Transverse colon (tissue), 4 donors: Measurements from ENCODE around the gene LRRC8D. TPM values are rescaled to one million over a fixed set of nuclear protein-coding genes. Genes with fewer than 3 reads are reported as not detected.
A peak's percentile ranks its signal among the peaks of the same experiment; 100 is the strongest.

Experiments
- DNase-seq: peaks from one replicate; pipeline ENCODE4 v3.0.0-alpha.2; 2019
- H3K27ac ChIP-seq, 4 donors: fragments of 200-600 bp; sonication (generic); 2 replicates each; pipeline ENCODE4 v1.5.1; 2016 to 2018; ENCODE audit warnings: inconsistent platforms in 4 of 4
- H3K27me3 ChIP-seq: fragments of 200-600 bp; sonication (generic); 2 replicates; pipeline ENCODE4 v1.5.1; 2017; ENCODE audit warnings: inconsistent platforms
- H3K36me3 ChIP-seq, 4 donors: fragments of 200-600 bp; sonication (generic); 2 replicates each; pipeline ENCODE4 v1.5.1; 2017 to 2019; ENCODE audit warnings: inconsistent platforms in 4 of 4
- H3K4me1 ChIP-seq, 4 donors: fragments of 200-600 bp; sonication (generic); 2 replicates each; pipeline ENCODE4 v1.5.1; 2017 to 2020; ENCODE audit warnings: inconsistent platforms in 4 of 4
- H3K4me3 ChIP-seq, 4 donors: fragments of 200-600 bp; sonication (generic); 1 replicate in 1 of 4; 2 replicates in 3 of 4; pipeline versions ENCODE4 v1.5.1 to v1.6.1; 2017 to 2019; ENCODE audit warnings: inconsistent platforms in 4 of 4
- H3K9me3 ChIP-seq, 2 donors: fragments of 200-600 bp; sonication (generic); 2 replicates each; pipeline ENCODE4 v1.5.1; 2017 to 2019; ENCODE audit warnings: inconsistent platforms in 2 of 2
- EP300 ChIP-seq: sonication (generic); formaldehyde crosslinking; IDR thresholded peaks from one replicate; pipeline ENCODE4 v1.6.1; 2017; ENCODE audit warnings: antibody characterized with exemption, low read depth
- POLR2A ChIP-seq: fragments of 450-650 bp; IDR thresholded peaks from one replicate; pipeline ENCODE4 v1.6.1; 2016; ENCODE audit warnings: antibody characterized with exemption, mild to moderate bottlenecking, moderate library complexity
- POLR2AphosphoS5 ChIP-seq, 3 donors: sonication (generic); formaldehyde crosslinking; IDR thresholded peaks; one replicate each; pipeline ENCODE4 v1.6.1; 2016; ENCODE audit warnings: antibody characterized with exemption in 3 of 3
- WGBS, 2 donors: methylation state at CpG; one replicate each; pipeline ENCODE4 v1.1.5; 2018; ENCODE audit warnings: low coverage in 1 of 2; 5-methylcytosine and 5-hydroxymethylcytosine counted together
- in situ Hi-C, 4 donors: fragments of 200-750 bp; cut with MboI; loops; one replicate each; pipeline versions ENCODE4 v1.15.0 to v1.15.1; 2017; ENCODE audit warnings: low sequenced_read_pairs in 3 of 4, low pct_ligation_motif_present in 1 of 4, low pct_unique_long_range_greater_than_20kb in 1 of 4
- intact Hi-C: fragments of 100-400 bp; cut with DNase I; formaldehyde crosslinking; loops from one replicate; pipeline ENCODE4 v1.15.1; 2023; ENCODE audit warnings: low total_unique reads
- total RNA-seq, 4 donors: library from RNA; depleted of rRNA; stranded (reverse); fragments of >200 nt; gene quantifications; one replicate each; pipeline ENCODE4 v1.1.0, GENCODE V29; 2016
- TF ChIP-seq, protein P1 (sequence below), 5 experiments: fragments of 200-600 bp in 3 of 5; fragments of 450-650 bp in 2 of 5; sonication (generic) in 3 of 5; IDR thresholded peaks; 1 replicate in 2 of 5; 2 replicates in 3 of 5; pipeline ENCODE4 v1.5.1; 2016 to 2017; ENCODE audit warnings: antibody characterized with exemption in 5 of 5, inconsistent platforms in 3 of 5, mild to moderate bottlenecking in 2 of 5, moderate library complexity in 1 of 5

Gene LRRC8D
- total RNA-seq, 4 donors from 2014 or later, result 8.2 to 81.5 (median 52.4) TPM

DNA sequence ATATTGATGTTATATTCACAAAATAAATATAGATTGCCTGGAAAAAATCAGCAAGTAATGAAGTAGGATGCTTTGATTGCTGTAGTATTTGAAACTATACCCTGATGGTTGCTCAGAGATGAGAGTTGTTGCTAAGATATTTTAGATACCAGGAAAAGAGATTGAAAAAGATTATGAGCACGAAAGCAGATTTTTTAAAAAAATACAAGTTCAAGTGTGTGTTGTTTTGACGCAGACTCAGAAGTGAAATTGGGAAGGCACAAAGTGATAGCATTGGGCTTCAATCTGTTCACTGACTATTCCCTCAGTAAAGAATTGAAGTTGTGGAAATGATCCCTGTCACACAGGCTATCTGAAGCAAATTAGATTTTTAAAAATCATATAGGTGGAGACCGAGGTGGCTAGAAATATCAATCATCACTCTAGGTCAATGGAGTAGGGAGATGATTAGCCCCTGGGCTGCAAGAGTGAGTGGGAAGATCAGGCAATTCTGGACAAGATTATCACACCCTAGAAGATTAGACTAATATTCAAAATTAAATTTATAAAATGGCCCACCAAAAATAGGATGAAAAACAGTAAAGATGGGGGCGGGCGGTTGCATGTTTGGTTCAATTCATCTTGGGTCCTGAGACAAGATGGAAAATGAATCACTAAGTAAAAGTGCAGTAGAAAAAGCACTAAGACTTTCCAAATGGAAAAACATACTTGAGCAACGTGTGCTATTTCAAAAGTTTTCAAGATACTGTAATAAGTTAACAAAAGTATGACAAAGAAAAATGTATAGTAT, 41.5 kb upstream of the LRRC8D start:
- 82 to 91% methylated on average over 5 to 6 of the region's 6 CpGs for WGBS, 2 donors
- H3K4me3 ChIP-seq, result no peak overlapping the region
- in situ Hi-C loops (no loop called here), intact Hi-C loops (no loop called here)
- no peak overlapping the region for H3K27ac ChIP-seq
- no peak for TF ChIP-seq POLR2A
- no peak for TF ChIP-seq POLR2AphosphoS5 (IDR thresholded peaks at IDR 0.05)
- TF ChIP-seq, protein P1, sequence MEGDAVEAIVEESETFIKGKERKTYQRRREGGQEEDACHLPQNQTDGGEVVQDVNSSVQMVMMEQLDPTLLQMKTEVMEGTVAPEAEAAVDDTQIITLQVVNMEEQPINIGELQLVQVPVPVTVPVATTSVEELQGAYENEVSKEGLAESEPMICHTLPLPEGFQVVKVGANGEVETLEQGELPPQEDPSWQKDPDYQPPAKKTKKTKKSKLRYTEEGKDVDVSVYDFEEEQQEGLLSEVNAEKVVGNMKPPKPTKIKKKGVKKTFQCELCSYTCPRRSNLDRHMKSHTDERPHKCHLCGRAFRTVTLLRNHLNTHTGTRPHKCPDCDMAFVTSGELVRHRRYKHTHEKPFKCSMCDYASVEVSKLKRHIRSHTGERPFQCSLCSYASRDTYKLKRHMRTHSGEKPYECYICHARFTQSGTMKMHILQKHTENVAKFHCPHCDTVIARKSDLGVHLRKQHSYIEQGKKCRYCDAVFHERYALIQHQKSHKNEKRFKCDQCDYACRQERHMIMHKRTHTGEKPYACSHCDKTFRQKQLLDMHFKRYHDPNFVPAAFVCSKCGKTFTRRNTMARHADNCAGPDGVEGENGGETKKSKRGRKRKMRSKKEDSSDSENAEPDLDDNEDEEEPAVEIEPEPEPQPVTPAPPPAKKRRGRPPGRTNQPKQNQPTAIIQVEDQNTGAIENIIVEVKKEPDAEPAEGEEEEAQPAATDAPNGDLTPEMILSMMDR (IDR thresholded peaks at IDR 0.05), result no peak
- TF ChIP-seq EP300, result no peak
- H3K9me3 ChIP-seq, result no peaks in the 10 kb centered on the region
- H3K27me3 ChIP-seq, result no peaks in the 10 kb centered on the region
- H3K4me1 ChIP-seq, result no peaks in the 10 kb centered on the region
- no peak for DNase-seq
- no peaks in the 10 kb centered on the region for H3K36me3 ChIP-seq

DNA sequence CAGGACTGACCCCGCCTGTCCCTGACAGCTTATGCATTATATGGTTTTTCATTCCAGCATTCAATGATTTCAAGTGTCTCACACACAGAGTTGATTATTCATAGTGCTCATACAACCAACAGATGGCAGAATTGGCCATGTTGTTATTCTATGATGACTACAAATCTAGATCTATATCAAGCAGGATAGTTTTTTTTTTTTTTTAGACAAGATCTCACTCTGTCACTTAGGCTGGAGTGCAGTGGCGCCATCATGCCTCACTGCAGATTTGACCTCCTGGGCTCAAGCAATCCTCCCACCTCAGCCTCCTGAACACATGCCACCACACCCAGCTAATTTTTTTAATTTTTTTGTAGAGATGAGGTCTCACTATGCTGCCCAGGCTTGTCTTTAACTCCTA, 40.1 kb upstream of the LRRC8D start:
- in situ Hi-C loops, result no loop called here

DNA sequence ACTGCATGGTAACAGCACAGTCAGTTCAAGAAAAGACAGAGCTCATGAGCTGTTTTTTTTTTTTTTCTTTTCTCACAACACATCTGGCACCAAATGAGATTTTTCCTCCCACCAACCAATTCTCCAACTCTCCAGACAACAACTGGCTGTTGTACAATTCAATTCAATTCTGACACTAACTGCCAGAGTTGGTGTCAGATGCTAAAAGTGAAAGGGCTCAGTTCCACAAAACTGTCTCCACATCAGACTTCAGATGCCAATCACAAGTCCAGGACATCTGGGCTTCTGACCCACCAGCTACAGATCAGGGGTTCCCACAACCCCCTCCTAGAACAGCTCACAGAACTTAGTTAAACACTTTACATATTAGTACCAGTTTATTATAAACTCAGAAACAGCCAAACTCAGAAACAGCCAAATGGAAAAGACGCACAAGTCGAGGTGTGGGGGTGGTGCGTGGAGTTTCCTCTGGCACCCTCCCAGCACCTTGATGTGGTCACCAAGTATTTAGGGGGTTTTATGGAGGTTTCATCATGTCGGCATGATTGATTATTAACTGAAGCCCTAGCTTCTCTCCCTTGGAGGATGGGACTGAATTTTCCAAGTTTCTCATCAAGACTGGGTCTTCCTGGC, 39.2 kb upstream of the LRRC8D start:
- DNase-seq, result no peak
- Histone ChIP-seq H3K4me1 (no peaks in the 10 kb centered on the region), H3K9me3 (no peaks in the 10 kb centered on the region), H3K27ac (no peak overlapping the region), H3K4me3 (no peak overlapping the region), H3K36me3 (no peaks in the 10 kb centered on the region), H3K27me3 (no peaks in the 10 kb centered on the region)
- no peak for TF ChIP-seq POLR2A
- no peak for TF ChIP-seq EP300
- no peak for TF ChIP-seq POLR2AphosphoS5 (IDR thresholded peaks at IDR 0.05)
- TF ChIP-seq, protein P1 (IDR thresholded peaks at IDR 0.05), result no peak
- in situ Hi-C loops (no loop called here), intact Hi-C loops (no loop called here)
- 52 to 55% methylated on average over 2 to 4 of the region's 4 CpGs for WGBS, 2 donors

More for the DNA sequence above, 40.1 kb upstream of the LRRC8D start:
- TF ChIP-seq, protein P1 (IDR thresholded peaks at IDR 0.05), result peak in 2 of 5 experiments; percentile 7 to 15
- TF ChIP-seq POLR2AphosphoS5 (IDR thresholded peaks at IDR 0.05), result no peak
- DNase-seq, result no peak
- H3K27ac ChIP-seq, result no peak overlapping the region
- WGBS, 2 donors, result 60 to 75% methylated on average over 2 of the region's 2 CpGs
- no peak overlapping the region for H3K4me3 ChIP-seq
- intact Hi-C loops, result no loop called here
- no peaks in the 10 kb centered on the region for H3K27me3 ChIP-seq
- H3K36me3 ChIP-seq, result no peaks in the 10 kb centered on the region
- no peaks in the 10 kb centered on the region for H3K4me1 ChIP-seq
- H3K9me3 ChIP-seq, result no peaks in the 10 kb centered on the region

DNA sequence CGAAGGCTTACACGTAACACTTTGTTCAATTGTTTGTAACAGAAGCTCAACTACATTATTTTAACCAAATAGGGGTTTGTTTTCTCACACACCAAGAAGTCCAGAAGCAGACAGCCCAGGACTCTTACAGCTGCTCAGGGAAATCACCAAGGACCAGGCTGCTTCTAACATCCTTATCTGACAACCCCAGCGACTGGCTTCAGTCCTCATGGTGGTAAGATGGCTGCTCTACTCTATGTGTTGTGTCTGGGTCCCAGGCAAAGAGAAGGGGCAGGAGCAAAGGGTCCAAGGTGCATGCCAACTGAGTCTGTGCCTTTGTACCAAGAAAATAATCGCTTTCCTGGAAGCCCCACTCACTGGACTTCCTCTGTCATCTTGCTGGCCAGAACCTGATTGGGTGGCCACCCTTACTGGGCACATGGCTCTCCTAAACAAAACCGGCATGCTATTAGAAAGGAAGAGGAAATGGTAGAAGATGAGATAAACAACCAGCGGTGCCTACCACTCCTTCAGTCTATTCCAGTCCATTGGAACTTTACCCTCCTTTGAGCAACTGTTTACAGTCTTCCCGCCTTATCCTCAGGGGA, 34.1 kb upstream of the LRRC8D start:
- no peaks in the 10 kb centered on the region for H3K36me3 ChIP-seq
- TF ChIP-seq EP300 (no peak), POLR2A (no peak), POLR2AphosphoS5 (IDR thresholded peaks at IDR 0.05) (no peak)
- TF ChIP-seq, protein P1 (IDR thresholded peaks at IDR 0.05), result no peak
- no peaks in the 10 kb centered on the region for H3K4me1 ChIP-seq
- intact Hi-C loops, result no loop called here
- no peaks in the 10 kb centered on the region for H3K27me3 ChIP-seq
- H3K9me3 ChIP-seq, result no peaks in the 10 kb centered on the region
- H3K27ac ChIP-seq, result no peak overlapping the region
- WGBS, 2 donors, result 76 to 82% methylated on average over 4 to 7 of the region's 7 CpGs
- in situ Hi-C loops, result no loop called here
- DNase-seq, result no peak
- no peak overlapping the region for H3K4me3 ChIP-seq
